Uterus (tissue), 4 donors: Measurements from ENCODE around the gene COL18A1. TPM values are rescaled to one million over a fixed set of nuclear protein-coding genes. Genes with fewer than 3 reads are reported as not detected.

Experiments
- DNase-seq, 2 donors: peaks; one replicate each; pipeline ENCODE4 v3.0.0-alpha.2; 2019 to 2020
- H3K27ac ChIP-seq, 2 donors: fragments of 200-600 bp; sonication (generic); 1 replicate in 1 of 2; 2 replicates in 1 of 2; pipeline ENCODE4 v1.5.1; 2016 to 2018
- H3K27me3 ChIP-seq, 2 donors: fragments of 200-600 bp; sonication (generic); one replicate each; pipeline ENCODE4 v1.5.1; 2018 to 2019; ENCODE audit warnings: control low read depth in 1 of 2
- H3K36me3 ChIP-seq, 2 donors: fragments of 200-600 bp; sonication (generic); one replicate each; pipeline ENCODE4 v1.5.1; 2019; ENCODE audit warnings: control low read depth in 1 of 2
- H3K4me1 ChIP-seq, 2 donors: fragments of 200-600 bp; sonication (generic); one replicate each; pipeline ENCODE4 v1.5.1; 2018 to 2019; ENCODE audit warnings: control low read depth in 1 of 2
- H3K4me3 ChIP-seq, 2 donors: fragments of 200-600 bp; sonication (generic); 1 replicate in 1 of 2; 2 replicates in 1 of 2; pipeline ENCODE4 v1.5.1; 2018 to 2019; ENCODE audit warnings: mild to moderate bottlenecking in 1 of 2
- H3K9me3 ChIP-seq, 2 donors: fragments of 200-600 bp; sonication (generic); one replicate each; pipeline ENCODE4 v1.5.1; 2019; ENCODE audit warnings: control low read depth in 1 of 2
- POLR2A ChIP-seq, 2 donors: fragments of 450-650 bp; IDR thresholded peaks; one replicate each; pipeline ENCODE4 v1.6.1; 2016; ENCODE audit warnings: antibody characterized with exemption in 2 of 2, mild to moderate bottlenecking in 1 of 2, moderate library complexity in 1 of 2
- intact Hi-C: fragments of 100-400 bp; cut with DNase I; formaldehyde crosslinking; loops from one replicate; pipeline ENCODE4 v1.15.1; 2023; ENCODE audit warnings: low total_unique reads
- total RNA-seq, 4 donors: library from RNA; depleted of rRNA in 3 of 4; stranded (reverse); fragments of >200 nt in 3 of 4; gene quantifications; one replicate each; pipeline versions ENCODE4 v1.1.0 to v1.2.4, GENCODE V29; 2014 to 2023
- TF ChIP-seq, protein P1 (sequence below), 4 experiments: fragments of 200-600 bp in 2 of 4; fragments of 450-650 bp in 2 of 4; sonication (generic) in 2 of 4; IDR thresholded peaks; one replicate each; pipeline ENCODE4 v1.5.1; 2016 to 2019; ENCODE audit warnings: antibody characterized with exemption in 4 of 4, mild to moderate bottlenecking in 2 of 4, moderate library complexity in 1 of 4
- donor health status: DM: yes; HTN: yes; CAD: no.

Gene COL18A1
- total RNA-seq, 4 donors from 2014 or later = 73.0 to 223 (median 152) TPM

DNA sequence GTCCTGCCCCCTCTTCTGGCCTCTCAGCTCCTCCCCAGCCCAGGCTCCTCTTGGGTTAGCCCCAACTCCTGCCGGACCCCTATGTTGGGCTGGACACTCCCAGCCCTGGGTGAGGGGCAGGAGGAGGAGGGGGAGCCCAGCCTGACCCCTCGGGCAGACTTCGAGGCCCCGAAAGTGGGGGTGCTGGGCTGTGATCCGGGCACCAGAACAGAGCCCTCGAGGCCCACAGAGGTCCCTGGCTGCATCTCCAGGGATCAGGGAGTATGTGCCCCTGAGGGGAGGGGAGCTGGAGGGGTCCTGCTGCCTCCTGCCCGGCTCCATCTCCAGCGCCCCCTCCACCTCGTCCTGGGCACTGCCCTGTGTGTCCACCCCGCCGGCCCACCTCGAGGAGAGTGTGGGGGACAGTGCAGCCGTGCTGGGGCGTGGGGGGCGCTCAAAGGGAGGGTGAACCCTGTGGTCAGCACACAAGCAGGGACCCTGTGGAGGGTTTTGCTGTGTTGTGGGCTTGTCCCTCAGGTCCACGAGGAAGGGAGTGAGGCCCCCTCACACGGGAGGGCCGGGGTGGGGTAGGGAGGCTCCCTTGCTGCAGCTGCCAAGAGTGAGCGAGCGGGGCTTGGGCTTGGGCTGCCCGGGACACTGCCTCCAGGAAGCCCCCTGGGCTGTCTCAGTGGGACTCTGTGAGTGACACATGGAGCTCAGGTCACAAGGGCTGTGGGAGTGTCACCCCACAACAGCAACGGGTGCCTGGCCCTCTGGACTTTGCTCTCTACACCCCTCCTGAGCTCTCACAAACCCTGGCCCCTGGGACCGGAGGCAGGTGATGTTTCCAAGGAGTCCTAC, 54.4 kb downstream of the COL18A1 start:
- Histone ChIP-seq H3K4me3 (no peak overlapping the region), H3K27ac (no peak overlapping the region), H3K9me3 (no peaks in the 10 kb centered on the region), H3K36me3 (no peaks in the 10 kb centered on the region), H3K4me1 (peaks cover 6 to 19% of the 10 kb centered on the region in 2 donors), H3K27me3 (no peaks in the 10 kb centered on the region)
- intact Hi-C loops = no loop called here
- DNase-seq = no peak
- TF ChIP-seq, protein P1, sequence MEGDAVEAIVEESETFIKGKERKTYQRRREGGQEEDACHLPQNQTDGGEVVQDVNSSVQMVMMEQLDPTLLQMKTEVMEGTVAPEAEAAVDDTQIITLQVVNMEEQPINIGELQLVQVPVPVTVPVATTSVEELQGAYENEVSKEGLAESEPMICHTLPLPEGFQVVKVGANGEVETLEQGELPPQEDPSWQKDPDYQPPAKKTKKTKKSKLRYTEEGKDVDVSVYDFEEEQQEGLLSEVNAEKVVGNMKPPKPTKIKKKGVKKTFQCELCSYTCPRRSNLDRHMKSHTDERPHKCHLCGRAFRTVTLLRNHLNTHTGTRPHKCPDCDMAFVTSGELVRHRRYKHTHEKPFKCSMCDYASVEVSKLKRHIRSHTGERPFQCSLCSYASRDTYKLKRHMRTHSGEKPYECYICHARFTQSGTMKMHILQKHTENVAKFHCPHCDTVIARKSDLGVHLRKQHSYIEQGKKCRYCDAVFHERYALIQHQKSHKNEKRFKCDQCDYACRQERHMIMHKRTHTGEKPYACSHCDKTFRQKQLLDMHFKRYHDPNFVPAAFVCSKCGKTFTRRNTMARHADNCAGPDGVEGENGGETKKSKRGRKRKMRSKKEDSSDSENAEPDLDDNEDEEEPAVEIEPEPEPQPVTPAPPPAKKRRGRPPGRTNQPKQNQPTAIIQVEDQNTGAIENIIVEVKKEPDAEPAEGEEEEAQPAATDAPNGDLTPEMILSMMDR (IDR thresholded peaks at IDR 0.05) = no peak
- no peak for TF ChIP-seq POLR2A (IDR thresholded peaks at IDR 0.05)

DNA sequence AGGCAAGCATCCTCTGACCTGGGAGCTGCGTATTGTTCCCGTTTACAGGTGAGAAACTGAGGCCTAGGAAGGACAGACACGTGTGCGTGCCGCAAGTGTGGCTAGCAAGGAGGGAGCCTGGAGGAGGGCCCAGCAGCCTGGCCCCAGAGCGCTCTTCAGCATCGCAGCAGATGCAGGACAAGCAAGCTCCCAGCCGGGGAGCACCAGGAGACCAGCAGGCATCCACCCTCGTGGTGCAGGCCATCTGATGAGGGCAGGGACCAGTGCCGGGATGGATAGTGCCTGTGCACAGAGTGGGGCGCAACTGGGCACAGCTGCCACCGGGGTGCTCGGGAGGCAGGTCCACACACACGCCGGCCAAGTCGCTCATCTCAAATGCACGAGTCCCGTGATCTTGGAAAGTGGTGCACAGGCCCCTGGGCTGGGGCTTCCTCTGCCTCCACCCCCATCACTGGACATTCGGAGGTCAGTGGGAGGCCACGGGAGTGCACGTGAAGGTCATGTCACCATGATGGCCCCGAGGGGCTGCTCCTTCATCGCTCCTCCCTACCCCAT, 55.1 kb downstream of the COL18A1 start:
- intact Hi-C loops = no loop called here
- no peak for DNase-seq
- Histone ChIP-seq H3K27ac (no peak overlapping the region), H3K9me3 (no peaks in the 10 kb centered on the region), H3K4me1 (peaks cover 6 to 13% of the 10 kb centered on the region in 2 donors), H3K36me3 (no peaks in the 10 kb centered on the region), H3K27me3 (no peaks in the 10 kb centered on the region), H3K4me3 (no peak overlapping the region)
- TF ChIP-seq, protein P1 (IDR thresholded peaks at IDR 0.05) = no peak
- TF ChIP-seq POLR2A (IDR thresholded peaks at IDR 0.05) = no peak

DNA sequence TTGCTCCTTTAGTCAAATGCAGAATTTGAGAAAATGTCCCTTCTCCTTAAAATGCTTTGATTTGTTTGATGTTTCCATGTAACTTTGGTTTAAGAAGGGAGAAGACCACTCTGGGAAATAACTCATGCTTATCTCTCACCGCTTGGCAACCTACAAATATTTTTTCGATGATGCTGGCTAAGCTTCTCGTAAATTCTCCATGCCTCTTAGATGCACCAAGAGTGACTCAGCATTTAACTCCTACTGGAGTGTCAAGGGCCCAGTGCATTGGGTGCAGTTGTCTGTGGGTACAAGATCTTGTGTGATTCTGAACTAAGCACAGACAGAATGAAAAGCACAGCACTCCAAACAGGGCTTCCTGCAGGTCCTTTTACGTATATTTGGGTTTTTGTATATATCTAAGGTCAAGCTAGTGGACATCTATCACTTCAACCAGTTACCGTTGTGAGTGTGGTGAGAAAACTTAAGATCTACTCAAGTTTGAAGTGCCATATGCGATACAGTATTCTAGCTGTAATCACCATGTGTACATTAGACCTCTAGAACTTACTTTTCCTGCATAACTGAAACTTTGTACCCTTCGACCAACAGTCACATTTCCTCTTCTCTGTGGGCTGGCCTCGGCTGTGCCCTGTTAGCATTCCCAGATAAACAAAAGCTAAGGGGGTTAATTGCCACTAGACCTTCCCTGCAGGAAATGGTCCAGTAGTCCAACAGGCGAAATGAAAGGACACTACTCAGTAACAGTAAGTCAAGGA, 55.8 kb downstream of the COL18A1 start:
- H3K4me3 ChIP-seq = no peak overlapping the region
- H3K27me3 ChIP-seq = no peaks in the 10 kb centered on the region
- no peak for TF ChIP-seq POLR2A (IDR thresholded peaks at IDR 0.05)
- TF ChIP-seq, protein P1 (IDR thresholded peaks at IDR 0.05) = no peak
- intact Hi-C loops = no loop called here
- DNase-seq = no peak
- no peak overlapping the region for H3K27ac ChIP-seq
- no peaks in the 10 kb centered on the region for H3K36me3 ChIP-seq
- peaks cover 6 to 10% of the 10 kb centered on the region in 2 donors for H3K4me1 ChIP-seq
- H3K9me3 ChIP-seq = no peaks in the 10 kb centered on the region

DNA sequence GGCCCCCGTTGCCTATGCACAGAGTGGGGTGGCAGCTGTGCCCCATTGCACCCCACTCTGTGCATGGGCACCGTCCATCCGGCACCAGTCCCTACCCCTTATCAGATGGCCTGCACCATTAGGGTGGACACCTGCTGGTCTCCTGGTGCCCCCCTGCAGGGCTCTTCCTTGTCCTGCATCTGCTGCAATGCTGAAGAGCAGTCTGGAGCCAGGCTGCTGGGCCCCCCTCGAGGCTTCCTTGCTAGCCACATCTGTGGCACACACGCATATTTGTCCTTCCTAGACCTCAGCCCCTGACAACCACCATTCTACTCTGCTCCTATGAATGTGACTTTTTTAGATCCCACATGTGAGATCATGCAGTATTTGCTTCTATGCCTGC, 56.4 kb downstream of the COL18A1 start:
- no peak for TF ChIP-seq POLR2A (IDR thresholded peaks at IDR 0.05)
- TF ChIP-seq, protein P1 (IDR thresholded peaks at IDR 0.05) = no peak
- no peak for DNase-seq
- H3K4me3 ChIP-seq = no peak overlapping the region
- H3K4me1 ChIP-seq = peaks cover 3 to 4% of the 10 kb centered on the region in 2 donors
- H3K36me3 ChIP-seq = no peaks in the 10 kb centered on the region
- H3K9me3 ChIP-seq = no peaks in the 10 kb centered on the region
- H3K27ac ChIP-seq = no peak overlapping the region
- intact Hi-C loops = no loop called here
- H3K27me3 ChIP-seq = no peaks in the 10 kb centered on the region
